LNCaP clone FGC (cell line): Measurements from ENCODE around the gene MLLT3.

Experiments used
- DNase-seq: peaks from one replicate; pipeline ENCODE4 v3.0.0-alpha.2; 2011; ENCODE audit warnings: low read depth
- H3K4me3 ChIP-seq: 2 replicates; pipeline ENCODE4 v1.5.1; 2011; ENCODE audit warnings: mild to moderate bottlenecking, low read depth, low read length, control low read depth
- TF ChIP-seq, protein P1 (sequence below): IDR thresholded peaks from 2 replicates; pipeline ENCODE4 v1.5.1; 2012; ENCODE audit warnings: mild to moderate bottlenecking; ENCODE audit not compliant: control insufficient read depth, insufficient read depth; ENCODE audit errors: extremely low read depth

MLLT3 gene

DNA sequence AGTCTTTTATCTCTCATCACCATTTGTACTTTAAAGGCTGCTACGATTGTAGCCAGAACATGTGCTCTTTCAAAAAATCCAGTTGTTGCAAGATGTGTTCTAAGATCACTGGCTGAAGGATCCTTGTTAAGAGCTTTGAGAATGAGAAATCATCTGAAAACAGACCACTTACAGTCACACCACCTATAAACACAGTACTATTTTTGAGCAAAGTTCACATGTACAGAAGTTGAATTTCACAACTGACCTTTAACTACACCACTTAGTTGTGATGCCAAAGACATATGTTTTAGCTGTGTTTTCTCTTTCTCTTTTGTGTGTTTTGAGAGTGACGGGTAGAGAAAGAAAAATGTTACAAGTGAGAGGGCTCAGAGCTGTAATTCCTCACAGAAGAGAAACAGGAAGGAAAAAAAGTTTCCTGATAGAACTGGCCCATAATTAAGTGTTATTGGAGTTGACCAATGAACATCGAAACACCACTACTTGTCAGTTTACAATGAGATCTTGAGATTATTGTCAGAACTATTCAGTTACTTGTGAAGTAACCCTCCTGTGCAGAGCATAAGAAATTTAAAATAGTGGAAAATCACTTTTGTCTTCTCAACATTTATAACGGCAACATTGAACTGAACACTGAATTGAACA lies 245.4 kb downstream of the MLLT3 start:
- DNase-seq: no peak
- H3K4me3 ChIP-seq: no peak overlapping the region
- TF ChIP-seq, protein P1, sequence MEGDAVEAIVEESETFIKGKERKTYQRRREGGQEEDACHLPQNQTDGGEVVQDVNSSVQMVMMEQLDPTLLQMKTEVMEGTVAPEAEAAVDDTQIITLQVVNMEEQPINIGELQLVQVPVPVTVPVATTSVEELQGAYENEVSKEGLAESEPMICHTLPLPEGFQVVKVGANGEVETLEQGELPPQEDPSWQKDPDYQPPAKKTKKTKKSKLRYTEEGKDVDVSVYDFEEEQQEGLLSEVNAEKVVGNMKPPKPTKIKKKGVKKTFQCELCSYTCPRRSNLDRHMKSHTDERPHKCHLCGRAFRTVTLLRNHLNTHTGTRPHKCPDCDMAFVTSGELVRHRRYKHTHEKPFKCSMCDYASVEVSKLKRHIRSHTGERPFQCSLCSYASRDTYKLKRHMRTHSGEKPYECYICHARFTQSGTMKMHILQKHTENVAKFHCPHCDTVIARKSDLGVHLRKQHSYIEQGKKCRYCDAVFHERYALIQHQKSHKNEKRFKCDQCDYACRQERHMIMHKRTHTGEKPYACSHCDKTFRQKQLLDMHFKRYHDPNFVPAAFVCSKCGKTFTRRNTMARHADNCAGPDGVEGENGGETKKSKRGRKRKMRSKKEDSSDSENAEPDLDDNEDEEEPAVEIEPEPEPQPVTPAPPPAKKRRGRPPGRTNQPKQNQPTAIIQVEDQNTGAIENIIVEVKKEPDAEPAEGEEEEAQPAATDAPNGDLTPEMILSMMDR: no peak

DNA sequence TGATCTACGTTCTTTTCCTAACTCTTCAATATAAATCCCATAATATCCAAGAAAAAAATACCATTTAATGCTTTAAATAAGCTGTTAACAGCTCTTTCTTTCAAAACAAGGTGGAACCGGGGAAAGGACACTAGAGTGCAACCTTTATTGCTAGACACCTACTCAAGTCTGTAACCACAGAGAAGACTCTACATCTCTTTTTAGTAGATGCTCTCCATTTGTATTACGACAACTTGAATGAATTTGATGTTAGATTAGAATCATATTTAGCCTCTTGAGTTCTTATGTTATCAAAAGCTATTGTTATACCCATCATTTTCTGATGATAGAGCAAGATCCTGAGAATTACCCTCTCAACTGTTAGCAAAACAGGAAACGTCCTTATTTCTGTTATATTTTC lies 246.3 kb downstream of the MLLT3 start:
- H3K4me3 ChIP-seq: no peak overlapping the region
- DNase-seq: no peak

DNA sequence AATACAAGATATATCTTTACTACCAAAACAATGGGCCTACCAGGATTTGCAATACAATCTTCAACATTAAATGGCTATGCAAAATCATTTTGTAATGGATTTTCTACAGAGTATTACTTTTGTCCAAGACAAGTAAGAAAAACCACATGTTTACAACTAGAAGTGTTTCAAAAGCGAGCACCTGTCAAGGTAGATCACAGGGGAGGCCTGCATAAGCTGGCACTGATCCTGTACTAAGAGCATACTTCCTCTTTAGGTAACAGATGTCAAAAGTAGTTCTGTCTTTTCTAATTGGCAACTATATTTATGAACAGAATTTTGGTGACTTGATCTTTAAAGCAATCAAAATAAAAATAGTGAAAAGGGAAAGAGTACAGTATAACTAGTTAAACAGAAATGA lies 249.0 kb downstream of the MLLT3 start:
- TF ChIP-seq, protein P1: no peak
- no peak for DNase-seq
- H3K4me3 ChIP-seq: no peak overlapping the region

More for the DNA sequence above, 246.3 kb downstream of the MLLT3 start:
- TF ChIP-seq, protein P1: no peak

DNA sequence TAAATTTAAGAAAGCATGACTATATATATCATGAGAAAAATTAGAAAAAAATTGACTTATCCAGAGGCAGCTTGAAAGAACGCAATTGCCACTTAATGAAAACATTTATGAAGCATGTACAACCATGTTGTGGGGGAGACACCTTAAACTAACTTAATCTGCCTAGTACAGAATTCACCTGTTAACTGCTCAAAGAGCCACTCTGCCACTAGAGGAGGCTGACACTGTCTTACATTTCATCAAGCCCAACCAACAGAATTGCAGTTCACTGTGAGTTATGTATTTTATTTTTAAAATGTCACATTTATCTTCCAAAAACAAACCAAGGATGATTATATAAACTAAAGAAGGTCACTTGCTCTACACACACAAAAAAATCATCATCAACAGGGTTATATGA lies 252.9 kb downstream of the MLLT3 start:
- TF ChIP-seq, protein P1: peak; percentile 41
- DNase-seq: no peak

DNA sequence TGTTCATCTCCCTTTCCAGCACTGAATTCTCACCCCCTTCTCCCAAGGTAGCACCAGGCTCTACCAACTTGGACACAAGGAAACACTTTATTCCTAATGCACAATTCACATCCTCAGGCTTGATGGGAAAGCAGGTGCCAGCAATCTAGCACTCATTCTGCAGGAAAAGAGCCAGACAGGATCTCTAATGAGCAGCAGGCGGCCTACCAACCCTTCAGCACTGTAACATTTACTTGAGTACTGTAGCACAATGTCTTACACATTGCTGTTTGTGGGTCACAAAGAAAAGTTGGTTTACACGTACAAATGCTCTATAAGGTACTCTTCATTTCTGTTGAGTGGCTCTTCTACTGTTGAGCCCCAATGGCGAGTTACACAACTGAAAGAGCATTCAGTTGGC lies 254.4 kb downstream of the MLLT3 start:
- H3K4me3 ChIP-seq: no peak overlapping the region
- TF ChIP-seq, protein P1: no peak
- DNase-seq: no peak

More for the DNA sequence above, 252.9 kb downstream of the MLLT3 start:
- no peak overlapping the region for H3K4me3 ChIP-seq

DNA sequence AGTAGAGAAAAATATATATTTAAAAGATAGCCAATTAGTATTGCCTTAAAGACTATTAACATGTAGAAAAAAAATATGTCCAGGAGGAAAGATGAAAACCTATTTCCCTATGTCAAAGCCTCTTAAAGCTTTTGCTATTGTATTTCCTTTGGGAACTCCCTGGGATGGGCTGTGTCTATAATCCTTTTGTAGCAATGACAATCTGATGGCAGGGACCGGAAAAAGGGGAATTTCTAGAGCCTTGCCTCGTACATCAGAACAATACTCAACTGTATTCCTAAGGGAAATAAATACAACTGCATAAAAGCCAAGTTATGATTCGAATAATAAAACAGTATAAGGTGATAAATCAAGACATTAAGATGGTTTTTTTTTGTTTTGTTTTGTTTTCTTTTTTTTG lies 257.3 kb downstream of the MLLT3 start:
- no peak overlapping the region for H3K4me3 ChIP-seq
- TF ChIP-seq, protein P1: no peak
- DNase-seq: no peak

DNA sequence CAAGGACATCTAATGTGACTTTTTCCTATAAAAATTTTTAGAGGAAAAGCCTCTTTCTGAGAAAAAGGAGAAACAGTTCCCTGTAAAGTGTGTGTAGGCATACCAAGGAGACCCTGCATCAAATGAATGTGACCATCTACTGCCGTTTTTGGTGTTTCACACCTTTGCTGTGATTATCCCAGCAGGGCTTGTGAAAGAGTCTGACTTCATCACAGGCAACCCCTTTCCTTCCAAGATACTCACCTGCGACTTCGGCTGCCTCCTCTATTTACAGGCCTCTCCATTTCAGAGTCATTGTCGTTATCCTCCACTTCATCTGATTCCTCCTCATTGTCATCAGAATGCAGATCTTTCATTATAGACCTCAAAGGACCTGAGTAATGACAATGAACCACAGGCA lies 259.1 kb downstream of the MLLT3 start:
- no peak for DNase-seq
- no peak overlapping the region for H3K4me3 ChIP-seq
- TF ChIP-seq, protein P1: no peak
